T-cell (primary cell): Measurements from ENCODE around the gene GABRG3. TPM values are rescaled to one million over a fixed set of nuclear protein-coding genes. Genes with fewer than 3 reads are reported as not detected.

ENCODE experiments used
- ATAC-seq, 4 experiments: fragments of 200-7000 bp in 3 of 4; fragments of 150-1000 bp in 1 of 4; cut with Tn5 transposase; replicated peaks in 1 of 4; 1 replicate in 3 of 4; 2 replicates in 1 of 4; pipeline ENCODE4 v1.10.0; 2021; ENCODE audit warnings: moderate library complexity in 3 of 4, mild to moderate bottlenecking in 2 of 4, moderate number of reproducible peaks in 1 of 4
- CTCF ChIA-PET, 2 donors: fragments of 300-600 bp; sonication (Branson Sonifier 250); formaldehyde crosslinking; loops; one replicate each; lab custom pipeline; 2022; ENCODE audit warnings: antibody characterized with exemption in 2 of 2; lab: Charles Lee
- POLR2A ChIA-PET, 2 donors: fragments of 300-600 bp; sonication (Branson Sonifier 250); formaldehyde crosslinking; loops; one replicate each; lab custom pipeline; 2022; ENCODE audit warnings: antibody characterized with exemption in 2 of 2; lab: Charles Lee
- DNase-seq, 35 experiments: peaks; one replicate each; pipeline versions ENCODE4 v3.0.0 to v3.0.0-alpha.2; 2013 to 2023
- H3K27ac ChIP-seq: one replicate; pipeline ENCODE4 v1.5.1; 2013; ENCODE audit warnings: low read length
- H3K27me3 ChIP-seq, 2 experiments: replicated peaks in 1 of 2; 1 replicate in 1 of 2; 2 replicates in 1 of 2; pipeline versions ENCODE4 v1.6.1 to v1.7.0; 2013; ENCODE audit warnings: low read length in 1 of 2, mixed read lengths in 1 of 2; ENCODE audit not compliant: control insufficient read depth in 2 of 2, insufficient read depth in 2 of 2; ENCODE audit errors: extremely low read depth in 1 of 2
- H3K36me3 ChIP-seq, 2 donors: 1 replicate in 1 of 2; 2 replicates in 1 of 2; pipeline versions ENCODE4 v1.6.1 to v1.7.0; 2013; ENCODE audit warnings: low read length in 1 of 2; ENCODE audit not compliant: control insufficient read depth in 2 of 2, insufficient read depth in 1 of 2; ENCODE audit errors: extremely low read depth in 1 of 2
- H3K4me1 ChIP-seq, 2 experiments: 1 replicate in 1 of 2; 2 replicates in 1 of 2; pipeline versions ENCODE4 v1.6.1 to v1.7.0; 2013; ENCODE audit warnings: low read length in 2 of 2, mixed read lengths in 1 of 2; ENCODE audit not compliant: insufficient read depth in 2 of 2, control insufficient read depth in 1 of 2; ENCODE audit errors: extremely low read depth in 1 of 2
- H3K4me3 ChIP-seq, 2 donors: 1 replicate in 1 of 2; 2 replicates in 1 of 2; pipeline versions ENCODE4 v1.5.1 to v1.7.0; 2013; ENCODE audit warnings: mild to moderate bottlenecking in 2 of 2, low read length in 1 of 2, moderate library complexity in 1 of 2; ENCODE audit not compliant: control insufficient read depth in 1 of 2; ENCODE audit errors: extremely low read depth in 1 of 2
- H3K9me3 ChIP-seq: 2 replicates; pipeline ENCODE4 v1.7.0; 2013
- H3K27ac Mint-ChIP-seq, 2 donors: one replicate each; pipeline ENCODE4 v1.8.0; 2020 to 2021; ENCODE audit warnings: mild to moderate bottlenecking in 2 of 2, mixed read lengths in 2 of 2
- H3K27me3 Mint-ChIP-seq, 2 donors: one replicate each; pipeline ENCODE4 v1.8.0; 2021 to 2022; ENCODE audit warnings: mixed read lengths in 2 of 2
- H3K36me3 Mint-ChIP-seq: one replicate; pipeline ENCODE4 v1.8.0; 2021; ENCODE audit warnings: mixed read lengths
- H3K4me1 Mint-ChIP-seq, 3 donors: one replicate each; pipeline ENCODE4 v1.8.0; 2020 to 2022; ENCODE audit warnings: mixed read lengths in 3 of 3, mild to moderate bottlenecking in 1 of 3
- H3K4me3 Mint-ChIP-seq, 3 donors: one replicate each; pipeline ENCODE4 v1.8.0; 2020 to 2022; ENCODE audit warnings: mild to moderate bottlenecking in 3 of 3, mixed read lengths in 3 of 3, moderate library complexity in 3 of 3
- H3K9me3 Mint-ChIP-seq, 3 donors: one replicate each; pipeline ENCODE4 v1.8.0; 2020 to 2022; ENCODE audit warnings: mixed read lengths in 3 of 3
- WGBS: methylation state at CpG from one replicate; pipeline ENCODE4 v1.1.5; 2013; ENCODE audit warnings: missing lambda C conversion rate; ENCODE audit not compliant: insufficient coverage; 5-methylcytosine and 5-hydroxymethylcytosine counted together
- total RNA-seq, 35 experiments: library from RNA in 6 of 35; stranded (reverse) in 6 of 35; fragments of 120-200 nt in 1 of 35; gene quantifications; one replicate each; pipeline versions ENCODE4 v1.2.1 to v1.2.4 and lab custom pipeline; 2013 to 2026

GABRG3 gene
- total RNA-seq, 5 donors from 2014 or later (not counting 1 experiment from before 2014, with no cell fraction given) = not detected

GRCh38 chr15:27579738-27580137 lies 608.8 kb downstream of the GABRG3 start:
- Histone ChIP-seq H3K27ac (no peak overlapping the region), H3K27me3 (no peaks in the 10 kb centered on the region), H3K4me3 (no peak overlapping the region), H3K4me1 (no peaks in the 10 kb centered on the region), H3K36me3 (no peaks in the 10 kb centered on the region), H3K9me3 (no peaks in the 10 kb centered on the region)
- DNase-seq (no peak), ATAC-seq (no peak)
- ChIA-PET POLR2A (no interaction called here), CTCF (no interaction called here)
- Mint-ChIP-seq H3K36me3 (no peaks in the 10 kb centered on the region), H3K4me3 (no peak overlapping the region), H3K27me3 (no peaks in the 10 kb centered on the region), H3K9me3 (peaks cover 0 to 22% (median 8%) of the 10 kb centered on the region in 3 donors), H3K4me1 (no peaks in the 10 kb centered on the region), H3K27ac (no peak overlapping the region)
- WGBS = 91% methylated on average over 5 of the region's 5 CpGs

- no peaks in the 10 kb centered on the region for H3K9me3 ChIP-seq
- WGBS = no CpG with 5 or more reads among the region's 5 CpGs
- no peaks in the 10 kb centered on the region for H3K36me3 ChIP-seq
- no peak for ATAC-seq
- Mint-ChIP-seq H3K9me3 (peaks cover 4 to 12% (median 5%) of the 10 kb centered on the region in 3 donors), H3K4me1 (no peaks in the 10 kb centered on the region), H3K27ac (no peak overlapping the region), H3K27me3 (no peaks in the 10 kb centered on the region), H3K4me3 (no peak overlapping the region), H3K36me3 (no peaks in the 10 kb centered on the region)
- DNase-seq = no peak
- H3K27me3 ChIP-seq = no peaks in the 10 kb centered on the region
- H3K4me3 ChIP-seq = no peak overlapping the region
- CTCF ChIA-PET = no interaction called here
- POLR2A ChIA-PET = no interaction called here
- H3K27ac ChIP-seq = no peak overlapping the region
- no peaks in the 10 kb centered on the region for H3K4me1 ChIP-seq
Measured at GRCh38 chr15:27582726-27583410, 611.9 kb downstream of the GABRG3 start.

GRCh38 chr15:27583651-27584050 lies 612.7 kb downstream of the GABRG3 start:
- Mint-ChIP-seq H3K27ac (no peak overlapping the region), H3K9me3 (peaks cover 4 to 7% (median 5%) of the 10 kb centered on the region in 3 donors), H3K36me3 (no peaks in the 10 kb centered on the region), H3K4me1 (no peaks in the 10 kb centered on the region), H3K4me3 (no peak overlapping the region), H3K27me3 (no peaks in the 10 kb centered on the region)
- no CpG with 5 or more reads among the region's 1 CpG for WGBS
- DNase-seq (no peak), ATAC-seq (no peak)
- POLR2A ChIA-PET = no interaction called here
- H3K27me3 ChIP-seq = no peaks in the 10 kb centered on the region
- no peak overlapping the region for H3K4me3 ChIP-seq
- no peak overlapping the region for H3K27ac ChIP-seq
- H3K4me1 ChIP-seq = no peaks in the 10 kb centered on the region
- H3K36me3 ChIP-seq = no peaks in the 10 kb centered on the region
- CTCF ChIA-PET = no interaction called here
- H3K9me3 ChIP-seq = no peaks in the 10 kb centered on the region

- DNase-seq (no peak), ATAC-seq (no peak)
- WGBS = no CpG with 5 or more reads among the region's 6 CpGs
- no peak overlapping the region for H3K27ac Mint-ChIP-seq
- POLR2A ChIA-PET = no interaction called here
- CTCF ChIA-PET = no interaction called here
- no peaks in the 10 kb centered on the region for H3K9me3 ChIP-seq
- H3K4me3 ChIP-seq = no peak overlapping the region
- no peaks in the 10 kb centered on the region for H3K4me1 ChIP-seq
- no peak overlapping the region for H3K4me3 Mint-ChIP-seq
- H3K27ac ChIP-seq = no peak overlapping the region
- H3K4me1 Mint-ChIP-seq = no peaks in the 10 kb centered on the region
- peaks cover 7 to 10% (median 8%) of the 10 kb centered on the region in 3 donors for H3K9me3 Mint-ChIP-seq
- H3K27me3 Mint-ChIP-seq = peaks cover 0 to 5% of the 10 kb centered on the region in 2 donors
- H3K36me3 ChIP-seq = no peaks in the 10 kb centered on the region
- H3K36me3 Mint-ChIP-seq = no peaks in the 10 kb centered on the region
- no peaks in the 10 kb centered on the region for H3K27me3 ChIP-seq
Measured at GRCh38 chr15:27585041-27585640, 614.2 kb downstream of the GABRG3 start.

- Histone ChIP-seq H3K4me3 (no peak overlapping the region), H3K27me3 (peaks cover 0 to 3% of the 10 kb centered on the region in 2 experiments), H3K27ac (no peak overlapping the region), H3K9me3 (no peaks in the 10 kb centered on the region), H3K36me3 (no peaks in the 10 kb centered on the region), H3K4me1 (no peaks in the 10 kb centered on the region)
- 41% methylated on average over 5 of the region's 14 CpGs for WGBS
- H3K4me1 Mint-ChIP-seq = no peaks in the 10 kb centered on the region
- no peak overlapping the region for H3K27ac Mint-ChIP-seq
- DNase-seq = no peak
- H3K36me3 Mint-ChIP-seq = no peaks in the 10 kb centered on the region
- no peak for ATAC-seq
- peaks cover 9 to 19% (median 10%) of the 10 kb centered on the region in 3 donors for H3K9me3 Mint-ChIP-seq
- ChIA-PET POLR2A (no interaction called here), CTCF (no interaction called here)
- H3K27me3 Mint-ChIP-seq = peaks cover 0 to 5% of the 10 kb centered on the region in 2 donors
- no peak overlapping the region for H3K4me3 Mint-ChIP-seq
Measured at GRCh38 chr15:27587810-27588209, 616.8 kb downstream of the GABRG3 start.

- ATAC-seq (no peak), DNase-seq (no peak)
- Histone ChIP-seq H3K4me1 (no peaks in the 10 kb centered on the region), H3K9me3 (no peaks in the 10 kb centered on the region), H3K36me3 (no peaks in the 10 kb centered on the region), H3K4me3 (no peak overlapping the region), H3K27ac (no peak overlapping the region), H3K27me3 (peaks cover 0 to 3% of the 10 kb centered on the region in 2 experiments)
- CTCF ChIA-PET = no interaction called here
- Mint-ChIP-seq H3K36me3 (no peaks in the 10 kb centered on the region), H3K9me3 (peaks cover 5 to 24% (median 9%) of the 10 kb centered on the region in 3 donors), H3K27me3 (peaks cover 0 to 5% of the 10 kb centered on the region in 2 donors), H3K4me1 (no peaks in the 10 kb centered on the region), H3K4me3 (no peak overlapping the region), H3K27ac (no peak overlapping the region)
- POLR2A ChIA-PET = no interaction called here
- 73% methylated on average over 4 of the region's 9 CpGs for WGBS
Measured at GRCh38 chr15:27589260-27589659, 618.3 kb downstream of the GABRG3 start.
